Ishikawa (cell line): ENCODE results near the gene RAF1.

Source experiments
- CEBPB ChIP-seq: IDR thresholded peaks from 2 replicates; pipeline ENCODE4 v1.6.1; 2012
- CREB1 ChIP-seq: IDR thresholded peaks from 2 replicates; pipeline ENCODE4 v1.6.1; 2012; ENCODE audit warnings: low read depth
- EGR1 ChIP-seq: IDR thresholded peaks from 2 replicates; pipeline ENCODE4 v1.6.1; 2012
- EP300 ChIP-seq: IDR thresholded peaks from 2 replicates; pipeline ENCODE4 v1.6.1; 2012; ENCODE audit warnings: borderline replicate concordance
- FOXM1 ChIP-seq: IDR thresholded peaks from 2 replicates; pipeline ENCODE4 v1.6.1; 2012; ENCODE audit warnings: low read depth, borderline replicate concordance
- NFIC ChIP-seq: IDR thresholded peaks from 2 replicates; pipeline ENCODE4 v1.6.1; 2012
- RAD21 ChIP-seq: IDR thresholded peaks from 2 replicates; pipeline ENCODE4 v1.6.1; 2012; ENCODE audit warnings: low read depth
- TAF1 ChIP-seq: IDR thresholded peaks from 2 replicates; pipeline ENCODE4 v1.6.1; 2012; ENCODE audit warnings: low read depth, mild to moderate bottlenecking
- TCF12 ChIP-seq: IDR thresholded peaks from 2 replicates; pipeline ENCODE4 v1.6.1; 2012; ENCODE audit warnings: low read depth
- TEAD4 ChIP-seq: IDR thresholded peaks from 2 replicates; pipeline ENCODE4 v1.6.1; 2012
- YY1 ChIP-seq: IDR thresholded peaks from 2 replicates; pipeline ENCODE4 v1.6.1; 2012; ENCODE audit warnings: low read depth
- ZBTB7A ChIP-seq: IDR thresholded peaks from 2 replicates; pipeline ENCODE4 v1.6.1; 2012; ENCODE audit warnings: low read depth
- TF ChIP-seq, protein P1 (sequence below): IDR thresholded peaks from 2 replicates; pipeline ENCODE4 v1.6.1; 2012
- TF ChIP-seq, protein P2 (sequence below): IDR thresholded peaks from 2 replicates; pipeline ENCODE4 v1.6.1; 2012
- TF ChIP-seq, protein P3 (sequence below): IDR thresholded peaks from 2 replicates; pipeline ENCODE4 v1.6.1; 2012; ENCODE audit warnings: low read depth, mild to moderate bottlenecking

Gene RAF1

DNA sequence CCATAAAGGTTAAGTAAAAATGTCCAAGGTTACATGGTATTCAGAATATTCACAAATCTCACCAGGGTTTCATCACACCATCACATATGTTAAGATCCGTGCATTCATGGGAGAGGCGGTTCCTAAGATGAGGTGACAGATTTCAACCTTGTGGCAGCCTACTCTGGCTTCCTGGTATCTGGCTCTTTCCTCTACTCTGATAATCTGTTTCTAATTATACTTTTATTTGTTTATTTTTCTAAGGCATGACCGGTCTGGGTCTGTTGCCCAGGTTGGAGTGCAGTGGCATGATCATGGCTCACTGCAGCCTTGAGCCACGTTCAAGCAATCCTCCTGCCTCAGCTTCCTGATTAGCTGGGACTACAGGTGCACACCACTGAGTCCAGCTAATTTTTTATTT lies 34.4 kb downstream of the RAF1 start:
- TF ChIP-seq YY1 (no peak), FOXM1 (no peak), TAF1 (no peak), EP300 (no peak), CREB1 (no peak), TEAD4 (no peak), RAD21 (no peak), NFIC (no peak), EGR1 (no peak)
- TF ChIP-seq, protein P1, sequence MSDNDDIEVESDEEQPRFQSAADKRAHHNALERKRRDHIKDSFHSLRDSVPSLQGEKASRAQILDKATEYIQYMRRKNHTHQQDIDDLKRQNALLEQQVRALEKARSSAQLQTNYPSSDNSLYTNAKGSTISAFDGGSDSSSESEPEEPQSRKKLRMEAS = no peak

DNA sequence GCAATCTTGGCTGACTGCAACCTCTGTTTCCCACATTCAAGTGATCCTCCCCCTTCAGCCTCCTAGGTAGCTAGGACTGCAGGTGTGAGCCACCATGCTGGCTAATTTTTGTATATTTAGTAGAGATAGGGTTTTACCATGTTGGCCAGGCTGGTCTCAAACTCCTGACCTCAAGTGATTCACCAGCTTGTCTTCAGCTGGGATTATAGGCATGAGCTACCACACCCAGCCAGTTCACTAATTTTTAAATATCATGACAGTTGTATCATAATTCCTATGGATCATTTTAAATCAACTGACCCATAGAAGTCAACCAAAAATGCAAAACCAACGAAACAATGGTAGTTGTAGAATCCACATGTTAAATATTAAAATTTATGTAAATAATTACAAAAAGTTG lies 35.1 kb downstream of the RAF1 start:
- TF ChIP-seq, protein P2, sequence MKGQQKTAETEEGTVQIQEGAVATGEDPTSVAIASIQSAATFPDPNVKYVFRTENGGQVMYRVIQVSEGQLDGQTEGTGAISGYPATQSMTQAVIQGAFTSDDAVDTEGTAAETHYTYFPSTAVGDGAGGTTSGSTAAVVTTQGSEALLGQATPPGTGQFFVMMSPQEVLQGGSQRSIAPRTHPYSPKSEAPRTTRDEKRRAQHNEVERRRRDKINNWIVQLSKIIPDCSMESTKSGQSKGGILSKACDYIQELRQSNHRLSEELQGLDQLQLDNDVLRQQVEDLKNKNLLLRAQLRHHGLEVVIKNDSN = no peak
- TF ChIP-seq TEAD4 (no peak), EGR1 (no peak), CEBPB (no peak), TAF1 (no peak), CREB1 (no peak), FOXM1 (no peak), EP300 (no peak), YY1 (no peak), RAD21 (no peak), TCF12 (no peak)
- TF ChIP-seq, protein P1 = no peak
- TF ChIP-seq, protein P3, sequence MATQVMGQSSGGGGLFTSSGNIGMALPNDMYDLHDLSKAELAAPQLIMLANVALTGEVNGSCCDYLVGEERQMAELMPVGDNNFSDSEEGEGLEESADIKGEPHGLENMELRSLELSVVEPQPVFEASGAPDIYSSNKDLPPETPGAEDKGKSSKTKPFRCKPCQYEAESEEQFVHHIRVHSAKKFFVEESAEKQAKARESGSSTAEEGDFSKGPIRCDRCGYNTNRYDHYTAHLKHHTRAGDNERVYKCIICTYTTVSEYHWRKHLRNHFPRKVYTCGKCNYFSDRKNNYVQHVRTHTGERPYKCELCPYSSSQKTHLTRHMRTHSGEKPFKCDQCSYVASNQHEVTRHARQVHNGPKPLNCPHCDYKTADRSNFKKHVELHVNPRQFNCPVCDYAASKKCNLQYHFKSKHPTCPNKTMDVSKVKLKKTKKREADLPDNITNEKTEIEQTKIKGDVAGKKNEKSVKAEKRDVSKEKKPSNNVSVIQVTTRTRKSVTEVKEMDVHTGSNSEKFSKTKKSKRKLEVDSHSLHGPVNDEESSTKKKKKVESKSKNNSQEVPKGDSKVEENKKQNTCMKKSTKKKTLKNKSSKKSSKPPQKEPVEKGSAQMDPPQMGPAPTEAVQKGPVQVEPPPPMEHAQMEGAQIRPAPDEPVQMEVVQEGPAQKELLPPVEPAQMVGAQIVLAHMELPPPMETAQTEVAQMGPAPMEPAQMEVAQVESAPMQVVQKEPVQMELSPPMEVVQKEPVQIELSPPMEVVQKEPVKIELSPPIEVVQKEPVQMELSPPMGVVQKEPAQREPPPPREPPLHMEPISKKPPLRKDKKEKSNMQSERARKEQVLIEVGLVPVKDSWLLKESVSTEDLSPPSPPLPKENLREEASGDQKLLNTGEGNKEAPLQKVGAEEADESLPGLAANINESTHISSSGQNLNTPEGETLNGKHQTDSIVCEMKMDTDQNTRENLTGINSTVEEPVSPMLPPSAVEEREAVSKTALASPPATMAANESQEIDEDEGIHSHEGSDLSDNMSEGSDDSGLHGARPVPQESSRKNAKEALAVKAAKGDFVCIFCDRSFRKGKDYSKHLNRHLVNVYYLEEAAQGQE = no peak

DNA sequence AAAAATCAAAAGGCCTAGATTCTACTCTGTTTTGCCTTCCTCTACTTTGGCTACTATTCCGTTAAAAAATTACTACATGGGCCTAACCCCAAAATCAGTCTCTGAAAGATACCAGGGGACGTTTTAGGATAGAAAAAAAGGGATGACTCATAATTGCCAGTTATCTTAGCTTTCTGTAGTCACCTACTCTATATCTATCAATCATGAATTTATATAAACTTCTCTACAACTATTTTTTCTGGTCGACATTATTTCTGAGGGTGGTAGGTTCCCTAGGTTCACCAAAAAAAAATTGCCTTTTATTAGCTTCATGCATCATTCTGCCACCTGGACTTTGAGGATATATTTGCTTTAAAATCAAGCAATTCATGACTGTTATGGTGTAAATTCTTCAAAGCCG lies 36.5 kb downstream of the RAF1 start:
- TF ChIP-seq RAD21 (no peak), CEBPB (no peak), ZBTB7A (no peak), CREB1 (no peak), TCF12 (no peak), NFIC (no peak), FOXM1 (no peak), EP300 (no peak), TEAD4 (no peak), TAF1 (no peak), EGR1 (no peak), YY1 (no peak)
- TF ChIP-seq, protein P1 = no peak
- TF ChIP-seq, protein P2 = no peak
- TF ChIP-seq, protein P3 = no peak

DNA sequence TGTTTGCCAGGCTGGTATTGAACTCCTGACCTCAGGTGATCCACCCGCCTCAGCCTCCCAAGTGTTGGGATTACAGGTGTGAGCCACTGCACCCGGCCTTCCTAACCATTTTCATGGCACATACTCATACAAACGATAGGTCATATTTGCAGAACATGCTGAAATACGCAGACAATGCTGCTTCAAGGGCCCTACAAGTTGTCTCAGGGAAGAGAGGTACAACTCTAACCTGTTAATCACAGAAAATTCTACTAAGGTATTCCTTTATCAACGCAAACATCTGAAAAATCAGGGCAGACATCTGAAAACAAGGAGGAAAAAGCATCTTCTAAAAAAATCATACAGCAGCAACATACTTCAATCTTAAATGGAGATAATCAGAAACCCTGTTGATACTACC lies 39.9 kb downstream of the RAF1 start:
- TF ChIP-seq CEBPB = no peak
- TF ChIP-seq, protein P1 = no peak

DNA sequence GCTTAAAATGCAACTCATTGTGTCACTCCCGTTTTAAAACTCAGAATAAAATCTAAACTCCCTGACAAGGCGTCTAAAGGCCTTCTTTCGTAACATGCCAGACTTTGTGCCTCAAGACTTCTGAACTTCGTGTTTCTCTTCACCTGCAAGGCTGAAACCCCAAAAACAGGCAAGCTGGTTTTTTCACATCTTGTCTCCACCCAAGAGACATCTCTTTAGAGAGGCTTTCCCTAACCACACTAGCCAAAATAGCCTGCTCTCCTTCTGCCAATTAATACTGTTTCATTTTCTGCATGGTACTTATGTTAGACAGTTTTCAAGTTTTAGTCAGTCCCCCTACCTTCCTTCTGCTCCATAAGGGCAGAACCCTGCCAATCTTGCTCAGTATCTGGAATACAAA lies 41.6 kb downstream of the RAF1 start:
- TF ChIP-seq EP300 (no peak), EGR1 (no peak), FOXM1 (no peak), TEAD4 (no peak), ZBTB7A (no peak), TAF1 (no peak)
- TF ChIP-seq, protein P1 = no peak

DNA sequence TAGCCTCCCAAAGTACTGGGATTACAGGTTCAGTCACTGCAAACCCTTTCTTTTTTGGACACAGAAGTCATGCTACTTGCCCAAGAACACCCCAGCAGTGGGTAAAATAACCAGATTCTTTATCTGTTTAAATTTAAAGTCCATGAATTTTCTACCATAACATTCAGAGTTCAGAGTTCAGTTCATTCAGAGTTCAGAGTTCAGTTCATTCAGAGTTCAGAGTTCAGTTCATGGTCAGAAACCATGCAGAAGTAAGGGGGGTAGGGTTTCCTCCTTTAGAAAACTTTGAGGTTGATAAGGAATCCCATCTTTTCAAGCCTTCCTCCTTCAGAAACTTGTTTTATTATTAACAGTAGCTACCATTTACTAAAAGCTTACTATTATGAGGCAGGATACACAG lies 43.2 kb downstream of the RAF1 start:
- no peak for TF ChIP-seq YY1
- TF ChIP-seq TEAD4 = no peak
- TF ChIP-seq, protein P2 = no peak
- TF ChIP-seq EGR1 = no peak
- TF ChIP-seq, protein P1 = no peak
- TF ChIP-seq ZBTB7A = no peak
- no peak for TF ChIP-seq NFIC
- no peak for TF ChIP-seq RAD21
- TF ChIP-seq FOXM1 = no peak
- TF ChIP-seq TAF1 = no peak
- TF ChIP-seq TCF12 = no peak
- no peak for TF ChIP-seq EP300
- no peak for TF ChIP-seq CEBPB
- TF ChIP-seq, protein P3 = no peak
- TF ChIP-seq CREB1 = no peak
